Activated CD8-positive, alpha-beta memory T cell treated with anti-CD3 and anti-CD28 coated beads, Interleukin-2, amount 10 ng/mL, durations not matched to agents 7 days and 5 days (primary cell): ENCODE measurements around the gene KNTC1. TPM values are rescaled to one million over a fixed set of nuclear protein-coding genes. Genes with fewer than 3 reads are reported as not detected.
"Not testable (repeated sequence)": the region's sequence is repeated elsewhere in the genome, so short reads cannot be mapped to it uniquely, and the experiment has no call there.

Experiments used
- ATAC-seq: fragments of 150-1000 bp; cut with Tn5 transposase; one replicate; pipeline ENCODE4 v1.10.0; 2021; ENCODE audit warnings: moderate library complexity
- CTCF ChIA-PET: fragments of 350-600 bp; sonication (Branson Sonifier 250); formaldehyde crosslinking; loops from one replicate; lab custom pipeline; 2021; ENCODE audit warnings: antibody characterized with exemption; lab: Charles Lee
- DNase-seq: peaks from one replicate; pipeline ENCODE4 v3.0.0-alpha.2; 2020
- H3K27ac Mint-ChIP-seq: one replicate; pipeline ENCODE4 v1.8.0; 2021; ENCODE audit warnings: mild to moderate bottlenecking, mixed read lengths
- H3K27me3 Mint-ChIP-seq: one replicate; pipeline ENCODE4 v1.8.0; 2021; ENCODE audit warnings: mixed read lengths
- H3K36me3 Mint-ChIP-seq: one replicate; pipeline ENCODE4 v1.8.0; 2021; ENCODE audit warnings: mild to moderate bottlenecking, mixed read lengths
- H3K4me1 Mint-ChIP-seq: one replicate; pipeline ENCODE4 v1.8.0; 2021; ENCODE audit warnings: mixed read lengths
- H3K4me3 Mint-ChIP-seq: one replicate; pipeline ENCODE4 v1.8.0; 2021; ENCODE audit warnings: mild to moderate bottlenecking, moderate library complexity, mixed read lengths
- H3K9me3 Mint-ChIP-seq: one replicate; pipeline ENCODE4 v1.8.0; 2022; ENCODE audit warnings: low read depth, mixed read lengths
- total RNA-seq, 2 experiments: library from RNA; stranded (reverse); gene quantifications; one replicate each; pipeline ENCODE4 v1.2.3, GENCODE V29; 2021

KNTC1 gene, protein sequence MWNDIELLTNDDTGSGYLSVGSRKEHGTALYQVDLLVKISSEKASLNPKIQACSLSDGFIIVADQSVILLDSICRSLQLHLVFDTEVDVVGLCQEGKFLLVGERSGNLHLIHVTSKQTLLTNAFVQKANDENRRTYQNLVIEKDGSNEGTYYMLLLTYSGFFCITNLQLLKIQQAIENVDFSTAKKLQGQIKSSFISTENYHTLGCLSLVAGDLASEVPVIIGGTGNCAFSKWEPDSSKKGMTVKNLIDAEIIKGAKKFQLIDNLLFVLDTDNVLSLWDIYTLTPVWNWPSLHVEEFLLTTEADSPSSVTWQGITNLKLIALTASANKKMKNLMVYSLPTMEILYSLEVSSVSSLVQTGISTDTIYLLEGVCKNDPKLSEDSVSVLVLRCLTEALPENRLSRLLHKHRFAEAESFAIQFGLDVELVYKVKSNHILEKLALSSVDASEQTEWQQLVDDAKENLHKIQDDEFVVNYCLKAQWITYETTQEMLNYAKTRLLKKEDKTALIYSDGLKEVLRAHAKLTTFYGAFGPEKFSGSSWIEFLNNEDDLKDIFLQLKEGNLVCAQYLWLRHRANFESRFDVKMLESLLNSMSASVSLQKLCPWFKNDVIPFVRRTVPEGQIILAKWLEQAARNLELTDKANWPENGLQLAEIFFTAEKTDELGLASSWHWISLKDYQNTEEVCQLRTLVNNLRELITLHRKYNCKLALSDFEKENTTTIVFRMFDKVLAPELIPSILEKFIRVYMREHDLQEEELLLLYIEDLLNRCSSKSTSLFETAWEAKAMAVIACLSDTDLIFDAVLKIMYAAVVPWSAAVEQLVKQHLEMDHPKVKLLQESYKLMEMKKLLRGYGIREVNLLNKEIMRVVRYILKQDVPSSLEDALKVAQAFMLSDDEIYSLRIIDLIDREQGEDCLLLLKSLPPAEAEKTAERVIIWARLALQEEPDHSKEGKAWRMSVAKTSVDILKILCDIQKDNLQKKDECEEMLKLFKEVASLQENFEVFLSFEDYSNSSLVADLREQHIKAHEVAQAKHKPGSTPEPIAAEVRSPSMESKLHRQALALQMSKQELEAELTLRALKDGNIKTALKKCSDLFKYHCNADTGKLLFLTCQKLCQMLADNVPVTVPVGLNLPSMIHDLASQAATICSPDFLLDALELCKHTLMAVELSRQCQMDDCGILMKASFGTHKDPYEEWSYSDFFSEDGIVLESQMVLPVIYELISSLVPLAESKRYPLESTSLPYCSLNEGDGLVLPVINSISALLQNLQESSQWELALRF (N-terminal part only)
- 100 to 1,000 TPM; 129 to 200 TPM for total RNA-seq

DNA sequence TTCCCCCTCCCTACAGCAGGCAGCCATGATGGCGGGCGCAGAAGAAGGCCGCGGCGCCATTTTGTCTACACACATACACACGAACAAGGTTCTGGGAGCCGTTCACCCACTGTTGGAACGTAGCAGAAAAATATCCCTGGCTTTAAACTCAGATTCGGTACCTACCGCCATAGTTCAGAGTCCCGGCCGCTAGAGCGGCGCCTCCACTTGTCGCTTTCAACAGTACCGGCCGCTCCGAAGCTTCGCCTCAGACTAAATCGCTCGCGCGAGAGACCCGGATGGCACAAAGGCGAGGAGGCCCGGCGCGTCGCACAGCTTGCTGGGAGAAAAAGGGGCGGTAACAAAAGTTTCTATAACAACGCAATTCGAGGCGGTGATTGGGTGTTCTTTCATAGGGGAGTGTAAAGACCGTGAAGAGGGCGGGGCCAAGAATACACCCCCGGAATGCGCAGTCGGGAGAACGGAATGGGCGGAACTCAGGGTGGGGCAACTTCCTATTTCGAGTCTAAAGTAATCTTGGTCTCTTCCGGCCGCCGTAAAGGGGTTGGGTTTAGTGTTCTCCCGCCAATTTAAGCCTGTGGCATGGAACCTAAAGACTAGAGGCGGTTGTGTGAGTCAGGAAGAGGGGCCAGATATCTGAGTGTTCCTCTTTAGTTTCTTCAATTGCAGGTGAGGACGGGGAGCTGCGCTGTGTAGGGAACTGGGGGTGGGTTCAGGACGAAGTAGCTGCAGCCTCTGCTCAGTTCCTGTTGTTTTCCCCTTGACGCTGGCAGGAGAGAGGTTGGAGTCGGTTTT, at the start of gene KNTC1, which contains the start of gene RSRC2:
KNTC1 (plus strand) TSS at position 567 of the 795 bp plus-strand sequence. CDS start 2,815 bp downstream, outside the sequence.
RSRC2 (minus strand) TSS at position 254 of the 795 bp plus-strand sequence; CDS start at position 171, 83 bp downstream.
- peak; percentile 100 for DNase-seq
- no peak within 1 kb of the TSS for H3K4me3 Mint-ChIP-seq
- no peak within 1 kb of the TSS for H3K27ac Mint-ChIP-seq
- H3K27me3 Mint-ChIP-seq, result no peaks in the 10 kb centered on the region
- CTCF ChIA-PET, result interaction anchor here (0.7 to 1.9 kb wide), 6 partner anchors 16 to 226 kb away, joined by 3 to 11 read pairs (median 3); partner anchors contain the start of gene ZCCHC8
- H3K4me1 Mint-ChIP-seq, result peaks cover 43% of the 10 kb centered on the region
- no peaks in the 10 kb centered on the region for H3K9me3 Mint-ChIP-seq
- peaks cover 54% of the 10 kb centered on the region for H3K36me3 Mint-ChIP-seq
- peak; percentile 89 for ATAC-seq

DNA sequence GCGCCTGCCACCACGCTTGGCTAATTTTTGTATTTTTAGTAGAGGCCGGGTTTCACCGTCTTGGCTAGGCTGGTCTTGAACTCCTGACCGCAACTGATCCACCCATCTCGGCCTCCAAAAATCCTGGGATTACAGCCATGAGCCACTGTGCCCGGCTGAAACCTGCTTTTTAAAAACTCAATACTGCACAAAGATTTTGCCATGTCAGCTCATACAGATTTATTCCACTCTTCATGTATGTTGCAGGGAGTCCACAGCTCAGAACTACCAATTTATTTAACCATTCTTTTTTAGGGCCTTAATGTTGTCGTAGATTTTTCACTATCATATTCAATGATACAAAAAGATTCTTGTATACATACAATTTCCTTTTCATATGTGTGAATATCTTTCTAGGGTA, 46.3 kb upstream of the KNTC1 start:
- Mint-ChIP-seq H3K9me3 (no peaks in the 10 kb centered on the region), H3K36me3 (peaks cover 56% of the 10 kb centered on the region), H3K27me3 (no peaks in the 10 kb centered on the region), H3K4me3 (no peak overlapping the region), H3K4me1 (peaks cover 11% of the 10 kb centered on the region), H3K27ac (no peak overlapping the region)
- peak; percentile 15 for DNase-seq
- no peak for ATAC-seq
- CTCF ChIA-PET, result interaction anchor here (1.0 to 1.1 kb wide), 3 partner anchors 9 to 145 kb away, joined by 3 read pairs; no protein-coding TSS in a partner anchor

GRCh38 chr12:122481861-122482260, 45.2 kb upstream of the KNTC1 start:
- peaks cover 51% of the 10 kb centered on the region for H3K36me3 Mint-ChIP-seq
- H3K4me3 Mint-ChIP-seq, result no peak overlapping the region
- peaks cover 9% of the 10 kb centered on the region for H3K4me1 Mint-ChIP-seq
- no peak for ATAC-seq
- H3K9me3 Mint-ChIP-seq, result no peaks in the 10 kb centered on the region
- CTCF ChIA-PET, result no interaction called here
- H3K27ac Mint-ChIP-seq, result no peak overlapping the region
- no peaks in the 10 kb centered on the region for H3K27me3 Mint-ChIP-seq
- DNase-seq, result no peak

- DNase-seq, result no peak
- Mint-ChIP-seq H3K36me3 (peaks cover 46% of the 10 kb centered on the region), H3K27me3 (no peaks in the 10 kb centered on the region), H3K27ac (peak overlapping the region; percentile 23), H3K4me3 (no peak overlapping the region), H3K9me3 (no peaks in the 10 kb centered on the region), H3K4me1 (peaks cover 10% of the 10 kb centered on the region)
- no peak for ATAC-seq
- CTCF ChIA-PET, result interaction anchor here (1.7 to 4.0 kb wide), 3 partner anchors 11 to 84 kb away, joined by 4 to 14 read pairs (median 9); no protein-coding TSS in a partner anchor
Measured at GRCh38 chr12:122483969-122484368, 43.1 kb upstream of the KNTC1 start.

- Mint-ChIP-seq H3K4me1 (peaks cover 11% of the 10 kb centered on the region), H3K36me3 (peaks cover 48% of the 10 kb centered on the region)
- DNase-seq, H3K4me3 Mint-ChIP-seq, H3K27me3 Mint-ChIP-seq, ATAC-seq, H3K9me3 Mint-ChIP-seq, H3K27ac Mint-ChIP-seq: not testable (repeated sequence)
- CTCF ChIA-PET, result interaction anchor here (1.7 to 4.0 kb wide), 3 partner anchors 11 to 85 kb away, joined by 4 to 14 read pairs (median 9); no protein-coding TSS in a partner anchor
Measured at GRCh38 chr12:122484385-122484784, 42.7 kb upstream of the KNTC1 start.

- not testable (repeated sequence) for H3K27ac Mint-ChIP-seq, DNase-seq, H3K9me3 Mint-ChIP-seq, H3K4me3 Mint-ChIP-seq, ATAC-seq, H3K27me3 Mint-ChIP-seq
- H3K36me3 Mint-ChIP-seq, result peaks cover 52% of the 10 kb centered on the region
- CTCF ChIA-PET, result interaction anchor here (0.7 to 4.0 kb wide), 4 partner anchors 13 to 224 kb away, joined by 3 to 14 read pairs (median 4); no protein-coding TSS in a partner anchor
- H3K4me1 Mint-ChIP-seq, result peaks cover 15% of the 10 kb centered on the region
Measured at GRCh38 chr12:122486360-122486759, 40.7 kb upstream of the KNTC1 start.

DNA sequence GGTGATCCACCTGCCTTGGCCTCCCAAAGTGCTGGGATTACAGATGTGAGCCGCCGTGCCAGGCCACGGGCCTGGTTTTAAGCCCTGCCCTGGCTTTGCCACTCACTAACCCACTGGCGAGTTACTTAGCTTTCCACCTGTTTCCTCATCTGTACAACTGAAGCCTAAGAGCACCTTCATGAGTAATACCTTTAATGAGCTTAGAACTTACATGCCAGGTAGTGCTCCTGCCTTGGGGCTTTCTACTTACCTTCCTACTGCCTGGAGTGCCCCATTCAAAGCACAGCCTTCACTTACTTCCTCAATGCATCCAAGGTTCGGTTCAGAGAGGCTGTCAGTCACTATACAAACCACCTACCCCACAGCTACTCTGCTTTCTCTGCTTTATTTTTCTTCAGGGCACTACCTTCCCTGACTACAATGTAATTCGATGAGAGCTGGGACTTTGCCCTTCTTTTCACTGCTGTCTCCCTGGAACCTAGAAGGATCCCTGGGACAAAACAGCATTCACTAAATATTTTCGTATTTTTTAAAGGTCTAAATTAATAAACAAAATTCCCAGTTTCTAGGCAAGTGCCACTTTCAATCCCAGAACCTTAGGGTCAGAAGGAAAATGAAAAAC, 40.1 kb upstream of the KNTC1 start:
- DNase-seq, result no peak
- no peak for ATAC-seq
- Mint-ChIP-seq H3K4me1 (peaks cover 17% of the 10 kb centered on the region), H3K27ac (no peak overlapping the region), H3K4me3 (no peak overlapping the region), H3K9me3 (no peaks in the 10 kb centered on the region), H3K27me3 (no peaks in the 10 kb centered on the region), H3K36me3 (peaks cover 52% of the 10 kb centered on the region)
- CTCF ChIA-PET, result interaction anchor here (1.3 to 4.0 kb wide), 2 partner anchors 14 to 15 kb away, joined by 3 to 14 read pairs; no protein-coding TSS in a partner anchor

- not testable (repeated sequence) for H3K27ac Mint-ChIP-seq, H3K27me3 Mint-ChIP-seq, H3K4me3 Mint-ChIP-seq, ATAC-seq, DNase-seq, H3K9me3 Mint-ChIP-seq
- peaks cover 57% of the 10 kb centered on the region for H3K36me3 Mint-ChIP-seq
- peaks cover 19% of the 10 kb centered on the region for H3K4me1 Mint-ChIP-seq
- CTCF ChIA-PET, result interaction anchor here (4.0 kb wide), 1 partner anchor 16 kb away, joined by 14 read pairs; no protein-coding TSS in a partner anchor
Measured at GRCh38 chr12:122487807-122488206, 39.2 kb upstream of the KNTC1 start.

DNA sequence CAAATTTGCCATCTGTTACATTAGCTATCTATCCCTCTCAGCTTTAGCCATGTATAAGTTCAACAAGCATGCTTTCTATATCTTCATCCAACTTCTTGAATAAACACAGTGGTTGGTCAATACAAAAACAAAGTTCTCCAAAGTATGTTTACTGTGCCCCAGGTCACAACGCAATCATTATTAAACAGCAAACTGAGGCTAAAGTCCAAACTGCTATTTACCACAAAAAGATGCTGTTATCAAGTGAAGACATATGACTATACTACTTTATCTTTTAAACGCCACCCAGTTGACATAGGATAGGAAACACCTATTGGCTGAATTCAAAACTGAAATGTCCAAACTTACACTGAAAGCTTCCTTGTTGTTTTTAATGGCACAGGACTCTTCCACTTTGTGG, 38.0 kb upstream of the KNTC1 start:
- Mint-ChIP-seq H3K9me3 (no peaks in the 10 kb centered on the region), H3K4me1 (peaks cover 15% of the 10 kb centered on the region), H3K27me3 (no peaks in the 10 kb centered on the region), H3K27ac (no peak overlapping the region), H3K36me3 (peaks cover 48% of the 10 kb centered on the region), H3K4me3 (no peak overlapping the region)
- no peak for DNase-seq
- CTCF ChIA-PET, result interaction anchor here (0.5 to 1.5 kb wide), 2 partner anchors 65 to 85 kb away, joined by 3 to 4 read pairs; no protein-coding TSS in a partner anchor
- ATAC-seq, result no peak

DNA sequence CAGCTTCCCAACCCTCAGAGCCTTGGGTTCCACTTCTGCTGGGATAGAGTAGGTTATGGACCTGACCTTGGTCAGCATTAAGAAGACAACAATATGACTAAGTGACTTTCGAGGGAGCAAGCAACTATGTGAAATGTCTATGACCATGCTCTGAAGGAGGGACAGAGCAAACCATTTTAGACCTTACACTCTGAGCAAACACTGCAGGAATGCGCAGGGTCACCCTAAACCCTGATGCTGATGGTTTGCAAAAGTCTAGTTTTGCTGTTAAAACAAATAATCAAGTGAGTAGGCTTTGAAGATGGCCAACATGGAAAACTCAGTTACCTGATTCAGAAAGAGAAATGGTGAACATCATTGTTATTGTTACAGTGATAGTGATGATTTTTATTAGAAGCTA, 35.1 kb upstream of the KNTC1 start:
- CTCF ChIA-PET, result interaction anchor here (0.7 kb wide), 1 partner anchor 128 kb away, joined by 3 read pairs; no protein-coding TSS in a partner anchor
- ATAC-seq (no peak), DNase-seq (no peak)
- no peak overlapping the region for H3K4me3 Mint-ChIP-seq
- H3K36me3 Mint-ChIP-seq, result peaks cover 42% of the 10 kb centered on the region
- H3K9me3 Mint-ChIP-seq, result no peaks in the 10 kb centered on the region
- H3K4me1 Mint-ChIP-seq, result peaks cover 25% of the 10 kb centered on the region
- no peak overlapping the region for H3K27ac Mint-ChIP-seq
- H3K27me3 Mint-ChIP-seq, result no peaks in the 10 kb centered on the region

- H3K4me3 Mint-ChIP-seq, CTCF ChIA-PET, H3K27me3 Mint-ChIP-seq, ATAC-seq, H3K27ac Mint-ChIP-seq, DNase-seq, H3K9me3 Mint-ChIP-seq: not testable (repeated sequence)
- peaks cover 41% of the 10 kb centered on the region for H3K36me3 Mint-ChIP-seq
- peaks cover 30% of the 10 kb centered on the region for H3K4me1 Mint-ChIP-seq
Measured at GRCh38 chr12:122493222-122493621, 33.8 kb upstream of the KNTC1 start.
